NOMO-1 (cell line): ENCODE data around the gene SOX5.

Source experiments
- DNase-seq, 2 experiments: peaks; one replicate each; lab custom pipeline; 2025; ENCODE audit not compliant: unreplicated experiment in 2 of 2; lab: John Stamatoyannopoulos, UW

Gene SOX5

DNA sequence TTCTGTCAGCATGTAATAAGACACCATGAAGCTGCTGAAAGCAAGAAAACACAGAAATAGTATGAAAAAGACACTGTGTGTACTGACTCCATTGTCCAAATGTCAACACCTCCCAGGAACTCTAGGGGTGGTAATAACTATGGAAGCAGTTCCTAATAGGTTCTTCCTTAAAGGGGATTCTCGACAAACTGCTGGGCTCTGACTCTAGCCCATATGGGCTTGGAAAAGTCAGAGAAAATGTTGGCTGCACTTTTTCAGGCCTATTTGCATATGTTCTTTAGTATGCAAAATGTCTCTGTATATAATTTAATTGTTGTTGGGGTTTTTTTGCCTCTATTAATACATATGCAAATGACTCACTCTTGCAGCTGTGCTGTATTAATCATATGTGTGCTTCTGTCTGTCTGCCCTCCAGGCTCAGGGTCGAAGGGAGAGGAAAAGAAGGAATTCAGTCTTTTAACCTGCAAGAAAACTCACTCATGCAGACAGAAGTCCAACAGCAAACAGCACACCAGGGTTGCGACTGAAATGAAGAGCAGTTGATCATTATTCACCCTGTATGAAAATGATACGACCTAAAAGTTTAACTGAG lies 317.6 kb downstream of the SOX5 start:
- no peak for DNase-seq

GRCh38 chr12:23630524-23630923 lies 318.9 kb downstream of the SOX5 start:
- no peak for DNase-seq

DNA sequence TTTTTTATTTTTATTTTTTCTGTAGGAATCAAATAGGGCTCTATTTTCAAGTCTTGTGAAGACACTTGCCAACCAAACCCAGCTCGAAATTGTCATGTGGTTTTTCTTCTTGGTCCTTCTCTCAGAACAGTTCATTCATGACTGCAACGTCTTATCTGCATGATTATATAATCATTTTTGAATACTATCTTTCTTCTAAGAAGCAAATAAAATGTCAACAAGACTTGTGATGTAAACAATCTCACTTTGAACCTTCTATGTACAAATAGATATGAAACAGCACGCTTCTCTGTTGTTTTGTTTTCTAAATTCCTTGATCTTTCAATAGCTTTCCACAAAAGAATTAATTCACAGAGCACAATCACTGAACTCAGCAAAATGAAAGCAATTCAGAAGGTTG lies 320.7 kb downstream of the SOX5 start:
- no peak for DNase-seq

GRCh38 chr12:23626791-23627190 lies 322.7 kb downstream of the SOX5 start:
- no peak for DNase-seq

- DNase-seq: no peak
Measured at GRCh38 chr12:23621900-23622299, 327.6 kb downstream of the SOX5 start.

DNA sequence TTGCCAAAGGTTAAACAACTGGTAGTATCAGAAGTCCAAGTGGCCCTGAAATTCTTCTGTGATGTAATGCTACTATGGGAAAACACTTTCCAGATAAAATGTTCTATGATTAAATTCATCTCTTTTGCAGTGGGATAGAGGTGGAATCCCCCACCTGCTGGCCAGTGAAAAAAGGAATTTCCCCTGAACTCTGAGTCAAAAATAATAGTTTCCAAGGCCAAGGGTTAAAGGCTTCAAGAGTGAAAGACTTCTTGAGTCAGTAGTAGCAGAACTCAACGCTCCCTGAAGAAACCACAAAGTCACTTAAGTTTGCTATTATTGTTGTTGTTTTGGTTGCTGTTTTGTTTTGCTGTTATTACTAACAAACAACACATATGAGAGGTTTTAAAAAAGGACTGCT lies 330.8 kb downstream of the SOX5 start:
- DNase-seq: no peak

DNA sequence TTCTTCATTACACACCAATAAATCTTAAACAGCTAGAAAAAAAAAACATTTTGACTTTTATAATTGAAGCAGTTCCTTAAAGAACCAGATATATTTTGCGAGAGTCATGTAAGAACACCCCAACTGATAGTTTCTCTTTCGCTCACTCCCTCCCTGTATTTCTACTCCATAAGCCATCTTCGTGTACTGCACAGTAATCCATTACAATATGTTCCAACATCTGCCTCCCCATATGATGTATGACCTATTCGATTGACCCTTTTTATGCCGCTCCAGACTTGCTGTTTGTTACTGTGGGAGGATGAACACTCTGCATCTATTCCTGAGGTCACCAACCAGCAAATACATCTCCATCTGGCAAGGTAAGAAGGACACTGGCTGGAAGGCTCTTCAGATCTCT lies 331.7 kb downstream of the SOX5 start:
- no peak for DNase-seq

- no peak for DNase-seq
Measured at GRCh38 chr12:23614280-23614679, 335.2 kb downstream of the SOX5 start.

DNA sequence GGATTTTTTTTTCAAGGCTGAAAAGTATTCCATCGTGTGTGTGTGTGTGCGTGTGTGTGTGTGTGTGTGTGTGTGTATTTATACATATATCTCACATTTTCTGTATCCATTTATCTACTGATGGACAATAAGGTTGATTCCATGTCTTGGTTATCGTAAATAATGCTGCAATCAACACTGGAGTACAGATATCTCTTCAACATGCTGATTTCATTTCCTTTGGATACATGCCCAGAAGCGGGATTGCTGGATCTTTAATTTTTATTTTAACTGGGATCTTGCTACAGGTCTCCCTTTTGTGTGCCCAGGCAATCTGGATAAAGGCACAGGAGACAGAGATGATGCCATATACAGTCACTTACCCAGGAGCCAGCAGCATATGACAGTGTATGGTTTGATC lies 338.1 kb downstream of the SOX5 start:
- DNase-seq: no peak

- DNase-seq: no peak
Measured at GRCh38 chr12:23600919-23601318, 348.6 kb downstream of the SOX5 start.

- no peak for DNase-seq
Measured at GRCh38 chr12:23596568-23596967, 352.9 kb downstream of the SOX5 start.

DNA sequence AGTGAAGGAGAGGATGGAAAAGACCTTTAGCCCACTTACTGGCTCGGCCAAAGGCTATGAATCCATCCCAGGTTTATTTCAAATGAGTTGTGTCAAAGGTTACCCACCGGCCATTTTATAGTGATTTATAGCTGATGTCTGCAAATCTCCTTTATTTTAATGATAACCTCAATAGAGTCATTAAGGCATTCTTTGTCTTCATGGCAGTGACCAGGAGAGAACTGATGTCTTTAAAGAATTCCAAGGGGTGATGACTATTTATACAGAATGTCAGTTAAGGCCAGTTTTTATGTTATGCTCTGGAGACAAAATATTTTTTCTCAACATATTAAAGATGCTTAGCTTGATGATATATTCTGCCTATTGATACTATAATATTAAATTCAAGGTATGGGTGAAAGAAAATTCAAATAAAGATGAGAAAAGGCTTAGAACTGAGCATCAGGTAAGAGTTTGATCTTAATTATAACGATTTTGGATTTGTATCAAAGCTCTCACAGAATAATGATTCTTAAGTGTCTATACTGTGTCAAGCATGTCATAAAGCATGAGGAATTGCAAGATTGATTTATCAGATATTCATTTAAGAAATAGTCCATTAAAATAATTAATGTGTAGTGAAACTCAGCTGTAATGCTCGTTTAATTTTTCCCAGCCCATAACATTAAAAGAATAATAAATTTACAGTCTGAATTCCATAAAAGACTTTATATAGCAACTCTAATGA lies 361.5 kb downstream of the SOX5 start:
- no peak for DNase-seq

DNA sequence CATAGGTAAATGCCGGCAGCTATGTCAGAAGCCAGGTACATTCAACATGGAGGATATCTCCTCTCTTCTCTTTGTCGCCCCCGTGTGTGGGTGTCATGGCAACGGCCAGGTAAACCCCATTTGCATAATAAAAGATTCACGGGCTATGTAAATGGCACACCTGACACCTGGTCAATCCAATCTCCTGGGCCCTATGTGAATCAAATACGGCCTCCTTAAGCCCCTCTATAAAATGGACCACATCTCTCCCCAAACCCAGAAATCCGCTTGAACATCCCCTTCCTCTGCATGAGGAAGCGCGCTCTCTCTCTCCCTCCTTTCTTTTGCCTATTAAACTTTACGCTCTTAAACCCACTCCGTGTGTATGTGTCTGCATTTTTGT lies 363.7 kb downstream of the SOX5 start:
- no peak for DNase-seq

- DNase-seq: no peak
Measured at GRCh38 chr12:23585156-23585781, 364.2 kb downstream of the SOX5 start.

DNA sequence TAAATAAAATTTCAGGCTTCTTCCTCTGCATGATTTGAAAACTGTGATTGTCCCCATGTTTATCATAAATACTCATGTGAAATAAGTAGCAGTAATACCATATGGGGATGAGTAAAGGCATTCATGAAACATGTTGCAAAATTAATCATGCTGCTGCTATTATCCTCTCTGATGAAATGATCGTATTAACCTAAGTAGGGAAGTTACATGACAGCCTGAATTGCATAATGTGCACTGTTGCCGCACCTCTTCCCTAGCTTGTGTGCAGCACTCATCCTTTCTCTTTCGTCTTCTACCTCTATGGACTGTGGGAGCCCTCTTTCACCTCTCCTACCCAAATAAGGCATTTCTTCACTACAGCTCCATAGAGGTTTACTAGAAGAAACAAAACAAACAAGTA lies 367.6 kb downstream of the SOX5 start:
- peak; percentile 74 to 94 for DNase-seq

- no peak for DNase-seq
Measured at GRCh38 chr12:23579257-23579656, 370.2 kb downstream of the SOX5 start.

DNA sequence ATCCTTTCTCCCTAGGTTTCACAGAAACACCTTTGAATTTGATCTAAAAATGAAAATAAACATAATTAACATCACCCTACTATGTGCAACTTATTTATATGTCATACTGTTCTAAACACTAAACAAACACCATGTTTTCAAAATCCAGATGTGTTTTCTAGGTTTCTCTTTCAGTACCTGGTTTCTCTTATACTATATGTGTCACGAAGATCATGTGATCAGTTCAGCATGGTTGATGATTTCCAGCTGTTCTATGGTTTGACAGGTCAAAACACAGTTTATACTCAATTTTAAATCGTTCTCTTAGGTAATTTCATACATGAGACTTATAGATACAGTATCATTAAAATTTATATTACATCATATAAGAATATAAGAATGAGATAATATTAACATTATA lies 373.1 kb downstream of the SOX5 start:
- DNase-seq: no peak

DNA sequence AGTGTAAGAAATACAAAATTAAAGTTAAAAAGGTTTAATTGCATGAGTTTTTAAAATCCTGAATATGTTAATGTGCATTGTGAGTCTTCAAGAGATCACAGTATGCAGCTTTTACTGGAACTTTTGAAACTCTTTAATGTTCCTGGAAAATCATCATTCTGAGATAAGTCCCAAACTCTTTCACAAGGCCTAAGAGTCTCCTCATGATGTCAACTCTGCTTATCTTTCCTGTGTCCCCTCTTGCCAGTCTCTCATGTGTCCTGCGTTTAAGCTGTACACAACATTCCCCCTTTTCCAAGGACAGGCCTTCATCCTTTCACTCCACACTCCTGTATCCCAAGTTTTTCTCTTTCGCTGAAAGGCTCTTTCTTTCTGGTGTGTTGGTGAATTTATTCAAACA lies 380.1 kb downstream of the SOX5 start:
- DNase-seq: no peak

GRCh38 chr12:23566133-23566532 lies 383.3 kb downstream of the SOX5 start:
- no peak for DNase-seq

DNA sequence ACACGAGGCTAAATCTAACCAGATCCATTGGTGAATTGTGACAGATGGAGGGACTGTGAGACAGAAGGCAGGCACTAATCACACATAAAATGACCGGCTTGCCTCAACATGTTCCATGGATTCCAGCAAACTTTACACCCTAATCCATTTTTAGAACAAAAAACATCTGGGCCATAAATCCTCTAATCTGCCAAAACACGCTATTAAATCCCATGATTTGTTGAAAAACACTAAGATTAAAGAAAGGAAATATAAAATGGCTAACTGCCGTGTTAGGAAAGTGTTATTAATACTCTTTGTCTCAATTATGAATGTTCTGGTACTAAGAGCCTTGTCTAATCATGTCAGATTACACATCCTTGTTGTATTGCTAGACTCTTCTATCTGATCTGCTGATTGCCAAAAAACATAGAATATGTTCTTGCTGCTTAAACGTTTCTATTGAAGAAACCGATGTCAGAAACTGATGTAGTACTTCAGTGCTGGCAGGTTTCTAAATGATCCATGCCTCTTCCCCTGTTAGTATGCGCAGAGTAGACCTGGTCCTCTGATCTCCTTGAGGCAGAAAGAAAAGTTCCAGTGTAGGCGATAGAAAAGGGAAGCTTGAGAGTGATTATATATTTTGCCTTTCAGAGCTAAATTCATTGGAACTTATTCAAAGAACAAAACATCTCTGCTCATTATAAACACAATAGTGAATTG lies 384.9 kb downstream of the SOX5 start:
- DNase-seq: no peak
